Measurements from ENCODE around the gene SLC43A3.

- TF ChIP-seq CTCF (conservative IDR thresholded peaks at IDR 0.05; ENCODE audit: low read depth, low read length) = no peak
- TF ChIP-seq ELK1 (IDR thresholded peaks at IDR 0.05; ENCODE audit: borderline replicate concordance, low read depth, low read length) = no peak
- TF ChIP-seq BHLHE40 (IDR thresholded peaks at IDR 0.05; ENCODE audit: low read depth, low read length) = no peak
- no peak for TF ChIP-seq POLR2A (IDR thresholded peaks at IDR 0.05; ENCODE audit: low read depth, low read length)
- no peak for TF ChIP-seq NFE2L2 (IDR thresholded peaks at IDR 0.05; ENCODE audit: low read depth, low read length)
- no peak for TF ChIP-seq SMC3 (IDR thresholded peaks at IDR 0.05; ENCODE audit: low read depth, low read length)
- TF ChIP-seq MAFK (IDR thresholded peaks at IDR 0.05; ENCODE audit: low read depth, low read length) = no peak
Measured at GRCh38 chr11:57453543-57454177, 26.7 kb upstream of the SLC43A3 start.

Measured in IMR-90 (cell line).